Measurements from ENCODE around the gene LDLRAP1. TPM values are rescaled to one million over a fixed set of nuclear protein-coding genes. Genes with fewer than 3 reads are reported as not detected.

Gene LDLRAP1
- total RNA-seq, 6 donors from 2014 or later = 16.7 to 36.1 (median 30.5) TPM

DNA sequence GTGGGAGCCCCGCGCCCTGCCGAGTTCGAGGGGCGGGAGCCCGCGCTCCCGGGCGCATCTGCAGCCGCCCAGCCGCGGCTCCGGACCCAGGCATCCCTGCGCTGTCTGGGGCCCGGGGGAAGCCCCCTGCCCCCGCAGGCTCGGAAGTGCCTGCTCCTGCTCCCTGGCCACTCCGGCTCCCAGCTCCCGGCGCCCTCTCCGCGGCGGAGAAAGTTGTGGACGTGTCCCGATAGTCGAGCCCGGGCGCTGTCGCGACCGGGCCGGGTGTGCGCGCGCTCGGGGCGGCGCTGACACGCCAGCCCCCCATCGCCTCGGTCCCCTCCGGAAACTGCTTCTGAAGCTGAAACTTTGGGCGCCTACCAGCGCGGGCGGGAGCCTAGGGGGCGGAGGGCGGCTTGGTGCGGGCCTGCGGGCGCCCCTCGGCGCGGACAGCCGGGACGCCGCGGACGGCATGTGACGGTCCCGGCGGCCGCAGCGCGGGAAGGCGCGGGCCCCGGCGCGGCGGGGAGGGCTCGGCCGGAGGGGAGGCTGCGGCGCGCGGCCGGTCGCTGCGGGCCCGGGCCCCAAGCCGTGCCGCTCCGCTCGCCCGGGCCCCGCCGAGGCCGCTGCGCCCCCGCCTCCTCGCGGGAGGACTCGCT is 73.7 kb downstream of the LDLRAP1 start:
- Histone ChIP-seq H3K27me3 (peaks cover 0 to 5% (median 0%) of the 10 kb centered on the region in 4 donors), H3K4me1 (peaks cover 35 to 48% (median 41%) of the 10 kb centered on the region in 4 donors), H3K27ac (peak overlapping the region; percentile 54 to 84 (median 62)), H3K4me3 (peak overlapping the region; percentile 92 to 96 (median 94)), H3K36me3 (no peaks in the 10 kb centered on the region), H3K9me3 (no peaks in the 10 kb centered on the region)
- 0% methylated on average over 9 of the region's 94 CpGs; no CpG with 5 or more reads in 1 of the 2 donors for WGBS, 2 donors
- DNase-seq (peak in 1 of 2 donors; percentile 89), ATAC-seq (ENCODE audit: low FRiP score in 2 of 2) (no peak)
- no peak for TF ChIP-seq EP300 (IDR thresholded peaks at IDR 0.05)
- no peak for TF ChIP-seq POLR2A (IDR thresholded peaks at IDR 0.05)
- TF ChIP-seq, protein P1, sequence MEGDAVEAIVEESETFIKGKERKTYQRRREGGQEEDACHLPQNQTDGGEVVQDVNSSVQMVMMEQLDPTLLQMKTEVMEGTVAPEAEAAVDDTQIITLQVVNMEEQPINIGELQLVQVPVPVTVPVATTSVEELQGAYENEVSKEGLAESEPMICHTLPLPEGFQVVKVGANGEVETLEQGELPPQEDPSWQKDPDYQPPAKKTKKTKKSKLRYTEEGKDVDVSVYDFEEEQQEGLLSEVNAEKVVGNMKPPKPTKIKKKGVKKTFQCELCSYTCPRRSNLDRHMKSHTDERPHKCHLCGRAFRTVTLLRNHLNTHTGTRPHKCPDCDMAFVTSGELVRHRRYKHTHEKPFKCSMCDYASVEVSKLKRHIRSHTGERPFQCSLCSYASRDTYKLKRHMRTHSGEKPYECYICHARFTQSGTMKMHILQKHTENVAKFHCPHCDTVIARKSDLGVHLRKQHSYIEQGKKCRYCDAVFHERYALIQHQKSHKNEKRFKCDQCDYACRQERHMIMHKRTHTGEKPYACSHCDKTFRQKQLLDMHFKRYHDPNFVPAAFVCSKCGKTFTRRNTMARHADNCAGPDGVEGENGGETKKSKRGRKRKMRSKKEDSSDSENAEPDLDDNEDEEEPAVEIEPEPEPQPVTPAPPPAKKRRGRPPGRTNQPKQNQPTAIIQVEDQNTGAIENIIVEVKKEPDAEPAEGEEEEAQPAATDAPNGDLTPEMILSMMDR (IDR thresholded peaks at IDR 0.05) = no peak
- no peak for TF ChIP-seq POLR2AphosphoS5 (IDR thresholded peaks at IDR 0.05)

DNA sequence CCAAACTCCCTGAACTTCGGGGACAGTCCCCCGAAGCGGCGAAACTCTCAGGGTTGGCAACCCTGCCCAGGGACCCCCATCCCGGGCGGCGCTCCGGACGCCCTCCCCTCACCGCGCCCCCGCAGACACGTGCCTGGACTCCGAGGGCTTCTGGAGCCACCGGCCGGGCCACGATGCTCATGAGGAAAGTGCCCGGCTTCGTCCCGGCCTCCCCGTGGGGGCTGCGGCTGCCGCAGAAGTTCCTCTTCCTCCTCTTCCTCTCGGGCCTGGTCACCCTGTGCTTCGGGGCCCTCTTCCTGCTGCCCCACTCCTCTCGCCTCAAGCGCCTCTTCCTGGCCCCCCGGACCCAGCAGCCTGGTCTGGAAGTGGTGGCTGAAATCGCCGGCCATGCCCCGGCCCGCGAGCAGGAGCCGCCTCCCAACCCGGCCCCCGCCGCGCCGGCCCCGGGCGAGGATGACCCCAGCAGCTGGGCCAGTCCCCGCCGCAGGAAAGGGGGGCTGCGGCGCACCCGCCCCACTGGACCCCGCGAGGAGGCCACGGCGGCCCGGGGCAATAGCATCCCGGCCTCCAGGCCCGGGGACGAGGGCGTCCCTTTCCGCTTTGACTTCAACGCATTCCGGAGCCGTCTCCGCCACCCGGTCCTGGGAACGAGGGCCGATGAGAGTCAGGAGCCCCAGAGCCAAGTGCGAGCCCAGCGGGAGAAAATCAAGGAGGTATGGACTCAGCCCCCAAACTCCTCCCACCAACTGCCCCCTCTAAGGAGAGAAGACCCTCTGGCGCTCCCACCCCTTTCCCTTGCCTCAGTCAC is 74.4 kb downstream of the LDLRAP1 start:
- 11 to 19% methylated on average over 4 to 51 of the region's 66 CpGs for WGBS, 2 donors
- Histone ChIP-seq H3K4me1 (peaks cover 35 to 48% (median 41%) of the 10 kb centered on the region in 4 donors), H3K4me3 (peak overlapping the region; percentile 44 to 95 (median 92)), H3K27me3 (peaks cover 0 to 5% (median 0%) of the 10 kb centered on the region in 4 donors), H3K9me3 (no peaks in the 10 kb centered on the region), H3K27ac (peak overlapping the region; percentile 31 to 84 (median 70)), H3K36me3 (no peaks in the 10 kb centered on the region)
- DNase-seq (peak in 1 of 2 donors; percentile 89), ATAC-seq (ENCODE audit: low FRiP score in 2 of 2) (no peak)
- TF ChIP-seq EP300 (IDR thresholded peaks at IDR 0.05) = no peak
- TF ChIP-seq, protein P1 (IDR thresholded peaks at IDR 0.05) = no peak
- no peak for TF ChIP-seq POLR2A (IDR thresholded peaks at IDR 0.05)
- TF ChIP-seq POLR2AphosphoS5 (IDR thresholded peaks at IDR 0.05) = no peak

DNA sequence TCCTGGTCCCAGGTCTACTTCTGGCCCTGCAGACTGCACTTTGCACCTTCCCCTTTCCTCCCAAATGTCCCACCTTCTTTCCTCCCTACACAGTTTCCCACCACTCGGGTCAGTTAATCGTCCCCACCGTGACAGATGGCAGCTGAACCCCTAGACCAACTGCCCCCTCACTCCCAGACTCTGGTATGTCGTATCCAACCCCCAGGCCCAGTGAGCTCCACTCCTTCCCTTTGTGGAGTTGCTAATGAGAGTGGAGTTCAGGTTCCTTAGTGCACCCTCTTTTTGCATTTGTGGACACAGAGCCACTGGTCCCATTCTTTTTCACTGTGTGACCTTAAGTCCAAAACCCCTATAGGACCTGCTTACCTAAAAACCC is 75.0 kb downstream of the LDLRAP1 start:
- H3K36me3 ChIP-seq = no peaks in the 10 kb centered on the region
- ATAC-seq (ENCODE audit: low FRiP score in 2 of 2) (no peak), DNase-seq (no peak)
- 56 to 68% methylated on average over 4 of the region's 4 CpGs for WGBS, 2 donors
- peak overlapping the region in 3 of 4 donors; percentile 65 to 84 (median 76) for H3K27ac ChIP-seq
- TF ChIP-seq POLR2AphosphoS5 (IDR thresholded peaks at IDR 0.05) = no peak
- TF ChIP-seq, protein P1 (IDR thresholded peaks at IDR 0.05) = no peak
- TF ChIP-seq POLR2A (IDR thresholded peaks at IDR 0.05) = no peak
- TF ChIP-seq EP300 (IDR thresholded peaks at IDR 0.05) = no peak
- peaks cover 0 to 5% (median 0%) of the 10 kb centered on the region in 4 donors for H3K27me3 ChIP-seq
- no peaks in the 10 kb centered on the region for H3K9me3 ChIP-seq
- peak overlapping the region in 3 of 4 donors; percentile 92 to 95 (median 93) for H3K4me3 ChIP-seq
- peaks cover 35 to 48% (median 41%) of the 10 kb centered on the region in 4 donors for H3K4me1 ChIP-seq

Other genes starting within 250 kb of the LDLRAP1 start
- gene TMEM50A, start 205.3 kb upstream of the LDLRAP1 start, total RNA-seq = 100 to 1,000 TPM in 3 of 6 donors, 10 to 100 TPM in 3; 27.1 to 113 (median 96.5) TPM
- 1 to 10 TPM in 3 of 6 donors, under 1 TPM in 2, not detected in 1; 0.34 to 2.4 (median 2.1) TPM for gene RHCE, start 122.8 kb upstream of the LDLRAP1 start, total RNA-seq
- 10 to 100 TPM; 12.6 to 27.2 (median 16.9) TPM for gene MACO1, start 112.7 kb upstream of the LDLRAP1 start, total RNA-seq
- gene MAN1C1, start 73.2 kb downstream of the LDLRAP1 start, total RNA-seq = 10 to 100 TPM in 4 of 6 donors, 1 to 10 TPM in 2; 5.3 to 32.5 (median 16.2) TPM

Measured in upper lobe of left lung (tissue), 6 donors.